Activated CD4-positive, alpha-beta T cell treated with anti-CD3 and anti-CD28 coated beads, Interleukin-2, amount 50 U/mL, for 48 hours (primary cell): ENCODE measurements around the gene SDF2L1.
"Not testable (repeated sequence)": the region's sequence is repeated elsewhere in the genome, so short reads cannot be mapped to it uniquely, and the experiment has no call there.

ENCODE experiments used
- DNase-seq, 2 experiments: peaks; one replicate each; pipeline ENCODE4 v3.0.0-alpha.2; 2020

The SDF2L1 gene

GRCh38 chr22:21665047-21665851 lies 23.1 kb downstream of the SDF2L1 start:
- DNase-seq = no peak

- no peak for DNase-seq
Measured at GRCh38 chr22:21666786-21667185, 24.7 kb downstream of the SDF2L1 start.

GRCh38 chr22:21669026-21669425 lies 26.9 kb downstream of the SDF2L1 start:
- no peak for DNase-seq

- DNase-seq = no peak
Measured at GRCh38 chr22:21672107-21672629, 30.1 kb downstream of the SDF2L1 start.

GRCh38 chr22:21673534-21674321 lies 31.6 kb downstream of the SDF2L1 start:
- DNase-seq = no peak

GRCh38 chr22:21674638-21675245 lies 32.6 kb downstream of the SDF2L1 start:
- DNase-seq = no peak

- DNase-seq = no peak
Measured at GRCh38 chr22:21677606-21678443, 35.7 kb downstream of the SDF2L1 start.

- DNase-seq = not testable (repeated sequence)
Measured at GRCh38 chr22:21678842-21679241, 36.7 kb downstream of the SDF2L1 start.

GRCh38 chr22:21679383-21679782 lies 37.3 kb downstream of the SDF2L1 start:
- DNase-seq = no peak

GRCh38 chr22:21680830-21681565 lies 38.9 kb downstream of the SDF2L1 start:
- DNase-seq = no peak

- DNase-seq = peak in 1 of 2 experiments; percentile 13
Measured at GRCh38 chr22:21681566-21682370, 39.7 kb downstream of the SDF2L1 start.

GRCh38 chr22:21682385-21683175 lies 40.5 kb downstream of the SDF2L1 start:
- DNase-seq = no peak

GRCh38 chr22:21683401-21683811 lies 41.3 kb downstream of the SDF2L1 start:
- DNase-seq = no peak

- DNase-seq = no peak
Measured at GRCh38 chr22:21684492-21685163, 42.5 kb downstream of the SDF2L1 start.

- no peak for DNase-seq
Measured at GRCh38 chr22:21685164-21685513, 43.0 kb downstream of the SDF2L1 start.

GRCh38 chr22:21686193-21686608 lies 44.1 kb downstream of the SDF2L1 start:
- no peak for DNase-seq

GRCh38 chr22:21686634-21687393 lies 44.7 kb downstream of the SDF2L1 start:
- DNase-seq = no peak

GRCh38 chr22:21687685-21688259 lies 45.7 kb downstream of the SDF2L1 start:
- no peak for DNase-seq
